SU-DHL-6 (cell line): ENCODE measurements around the gene HMGN1.

ENCODE experiments used
- H2AFZ ChIP-seq: fragments of 200-600 bp; sonication (generic); 2 replicates; pipeline ENCODE4 v1.6.1; 2014; ENCODE audit warnings: low read depth, mild to moderate bottlenecking, moderate library complexity, mixed read lengths, antibody characterized with exemption, low read length; ENCODE audit not compliant: severe bottlenecking
- H3F3A ChIP-seq: fragments of 200-600 bp; shearing (Covaris generic); 2 replicates; pipeline ENCODE4 v1.6.0; 2016; ENCODE audit warnings: antibody characterized with exemption, mild to moderate bottlenecking; ENCODE audit not compliant: insufficient read depth
- H3K27ac ChIP-seq: fragments of 200-600 bp; sonication (generic); 2 replicates; pipeline ENCODE4 v1.5.1; 2016; ENCODE audit warnings: low read depth, mild to moderate bottlenecking, low read length, moderate library complexity, mixed read lengths
- H3K27me3 ChIP-seq: fragments of 200-600 bp; sonication (generic), shearing (Covaris generic); 2 replicates; pipeline ENCODE4 v1.6.0; 2014; ENCODE audit warnings: mild to moderate bottlenecking, low read length
- H3K36me3 ChIP-seq: fragments of 200-600 bp; sonication (generic); 2 replicates; pipeline ENCODE4 v1.6.1; 2014; ENCODE audit warnings: mild to moderate bottlenecking, low read length, mixed read lengths
- H3K4me2 ChIP-seq: fragments of 300-600, 200-600 bp; shearing (Covaris generic), sonication (generic); 2 replicates; pipeline ENCODE4 v1.6.0; 2014; ENCODE audit warnings: low read length, low read depth, mild to moderate bottlenecking; ENCODE audit not compliant: poor library complexity, severe bottlenecking
- H3K4me3 ChIP-seq: fragments of 200-600 bp; sonication (generic); 2 replicates; pipeline ENCODE4 v1.5.1; 2014; ENCODE audit warnings: antibody characterized with exemption, low read length, mild to moderate bottlenecking, mixed read lengths; ENCODE audit not compliant: insufficient read depth, poor library complexity, severe bottlenecking
- H3K79me2 ChIP-seq: fragments of 200-600 bp; sonication (generic); 2 replicates; pipeline ENCODE4 v1.6.1; 2014; ENCODE audit warnings: mild to moderate bottlenecking, low read length, moderate library complexity; ENCODE audit not compliant: insufficient read depth
- H3K9ac ChIP-seq: fragments of 200-600 bp; sonication (generic); 2 replicates; pipeline ENCODE4 v1.7.0; 2014; ENCODE audit warnings: mild to moderate bottlenecking, low read length
- H3K9me2 ChIP-seq: fragments of 200-600 bp; sonication (generic); replicated peaks from 2 replicates; pipeline ENCODE4 v1.6.1; 2014; ENCODE audit warnings: low read length; ENCODE audit not compliant: insufficient read depth
- H3K9me3 ChIP-seq: fragments of 200-600 bp; sonication (generic); 2 replicates; pipeline ENCODE4 v1.6.1; 2014; ENCODE audit warnings: low read length, mixed read lengths; ENCODE audit not compliant: insufficient read depth
- H4K20me1 ChIP-seq: fragments of 200-600 bp; sonication (generic); 2 replicates; pipeline ENCODE4 v1.6.1; 2014; ENCODE audit warnings: low read depth, mild to moderate bottlenecking, antibody characterized with exemption, low read length, moderate library complexity, mixed read lengths
- CTCF ChIP-seq: fragments of 200-600 bp; sonication (generic); IDR thresholded peaks from one replicate; pipeline ENCODE4 v1.5.1; 2017; ENCODE audit warnings: antibody characterized with exemption, mild to moderate bottlenecking, low read length, moderate library complexity; ENCODE audit not compliant: insufficient read depth, poor library complexity, severe bottlenecking
- EZH2phosphoT487 ChIP-seq: fragments of 200-600 bp; sonication (generic), shearing (Covaris generic); conservative IDR thresholded peaks from 2 replicates; pipeline ENCODE4 v1.6.1; 2018; ENCODE audit warnings: mild to moderate bottlenecking, antibody characterized with exemption, low read length, moderate library complexity, mixed read lengths

Gene HMGN1

GRCh38 chr21:39318091-39318959, 30.6 kb downstream of the HMGN1 start:
- Histone ChIP-seq H3K27me3 (no peaks in the 10 kb centered on the region), H3K4me3 (peak overlapping the region; percentile 30), H3K36me3 (no peaks in the 10 kb centered on the region), H2AFZ (no peak overlapping the region), H3K9ac (peak overlapping the region; percentile 58), H3K9me3 (no peaks in the 10 kb centered on the region), H3K79me2 (peaks cover 8% of the 10 kb centered on the region; the same call in 1 of the 2 replicates), H3K9me2 (no peaks in the 10 kb centered on the region), H3K27ac (peak overlapping the region; percentile 98), H3K4me2 (peak overlapping the region; percentile 79), H3F3A (peaks cover 66% of the 10 kb centered on the region), H4K20me1 (no peaks in the 10 kb centered on the region)
- no peak for TF ChIP-seq EZH2phosphoT487
- no peak for TF ChIP-seq CTCF

GRCh38 chr21:39317134-39318090, 31.5 kb downstream of the HMGN1 start:
- no peak for TF ChIP-seq CTCF
- H2AFZ ChIP-seq = no peak overlapping the region
- H3K4me2 ChIP-seq = peak overlapping the region; percentile 79

GRCh38 chr21:39316729-39317128, 32.2 kb downstream of the HMGN1 start:
- Histone ChIP-seq H3K4me2 (peak overlapping the region; percentile 79), H3K9ac (peak overlapping the region; percentile 58), H3K4me3 (no peak overlapping the region), H3K27ac (peak overlapping the region; percentile 98), H3K79me2 (peaks cover 17% of the 10 kb centered on the region), H4K20me1 (peaks cover 5% of the 10 kb centered on the region), H3K9me2 (no peaks in the 10 kb centered on the region), H3F3A (peaks cover 69% of the 10 kb centered on the region), H3K36me3 (peaks cover 5% of the 10 kb centered on the region), H2AFZ (no peak overlapping the region), H3K27me3 (no peaks in the 10 kb centered on the region), H3K9me3 (no peaks in the 10 kb centered on the region)
- TF ChIP-seq CTCF (no peak), EZH2phosphoT487 (no peak)

More at GRCh38 chr21:39317134-39318090, 31.5 kb downstream of the HMGN1 start:
- H3K9ac ChIP-seq = peak overlapping the region; percentile 58
- H3K36me3 ChIP-seq = no peaks in the 10 kb centered on the region
- peaks cover 66% of the 10 kb centered on the region for H3F3A ChIP-seq
- H3K27me3 ChIP-seq = no peaks in the 10 kb centered on the region
- H3K79me2 ChIP-seq = peaks cover 10% of the 10 kb centered on the region; the same call in 1 of the 2 replicates
- H4K20me1 ChIP-seq = no peaks in the 10 kb centered on the region
- peak overlapping the region; percentile 13 for H3K4me3 ChIP-seq
- peak overlapping the region; percentile 98 for H3K27ac ChIP-seq
- no peaks in the 10 kb centered on the region for H3K9me2 ChIP-seq
- no peaks in the 10 kb centered on the region for H3K9me3 ChIP-seq
